HG03280 (cell line): ENCODE data around the gene TBC1D1.
A peak's percentile ranks its signal among the peaks of the same experiment; 100 is the strongest.

Source experiments
- ATAC-seq: cut with Tn5 transposase; IDR thresholded peaks from one replicate; pipeline ENCODE4 v1.9.1; 2021; ENCODE audit warnings: mild to moderate bottlenecking, moderate library complexity; ENCODE audit not compliant: unreplicated experiment

The TBC1D1 gene

DNA sequence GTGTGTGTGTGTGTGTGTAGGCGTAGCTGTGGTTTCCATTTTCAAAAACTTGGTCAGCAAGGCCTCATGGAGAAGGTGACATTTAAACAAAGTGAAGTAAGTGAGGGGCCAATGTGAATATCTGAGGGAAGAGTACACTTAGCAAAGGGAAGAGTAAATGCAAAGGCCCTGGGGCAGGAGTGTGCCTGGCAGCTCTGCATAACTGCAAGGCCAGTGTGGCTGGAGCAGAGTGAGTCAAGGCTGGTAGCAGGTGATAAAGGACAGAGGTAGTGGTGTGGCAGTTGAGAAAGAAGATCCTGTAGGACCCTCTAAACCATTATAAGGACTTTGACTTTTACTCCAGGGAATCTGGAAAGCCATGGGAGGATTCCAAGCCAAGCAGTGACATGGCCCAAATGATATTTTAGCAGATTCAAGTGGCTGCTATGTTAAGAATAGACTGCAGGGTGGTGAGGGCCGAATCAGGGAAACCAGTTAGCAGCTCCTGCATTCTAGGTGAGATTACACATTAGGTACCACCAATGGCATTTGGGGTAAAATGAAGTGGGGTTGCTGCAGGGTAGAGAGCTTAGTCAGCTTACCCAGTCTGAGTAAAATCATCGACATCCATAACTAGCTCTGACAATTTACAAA lies 5.9 kb upstream of the TBC1D1 start:
- no peak for ATAC-seq

DNA sequence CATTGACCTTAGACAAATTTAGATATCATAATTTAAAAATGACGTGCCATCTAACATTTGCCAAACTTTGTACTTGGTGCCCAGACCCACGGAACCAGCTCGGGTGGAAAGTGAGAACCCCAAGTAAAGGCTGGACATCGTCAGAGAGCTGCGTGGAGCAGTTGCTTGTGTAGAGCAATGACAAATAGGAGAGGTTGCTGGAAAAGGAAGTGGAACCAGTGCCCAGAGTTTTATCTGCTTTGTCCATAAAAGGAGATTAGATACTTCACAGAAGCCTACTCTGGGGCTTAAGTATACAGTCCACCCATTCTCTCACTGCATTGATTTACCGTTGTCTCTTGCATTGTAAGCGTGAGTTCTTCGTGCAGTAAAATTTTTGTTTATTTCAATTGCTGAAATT lies 5.4 kb upstream of the TBC1D1 start:
- no peak for ATAC-seq

- no peak for ATAC-seq
Measured at GRCh38 chr4:37889849-37890800, 759 bp upstream of the TBC1D1 start.

DNA sequence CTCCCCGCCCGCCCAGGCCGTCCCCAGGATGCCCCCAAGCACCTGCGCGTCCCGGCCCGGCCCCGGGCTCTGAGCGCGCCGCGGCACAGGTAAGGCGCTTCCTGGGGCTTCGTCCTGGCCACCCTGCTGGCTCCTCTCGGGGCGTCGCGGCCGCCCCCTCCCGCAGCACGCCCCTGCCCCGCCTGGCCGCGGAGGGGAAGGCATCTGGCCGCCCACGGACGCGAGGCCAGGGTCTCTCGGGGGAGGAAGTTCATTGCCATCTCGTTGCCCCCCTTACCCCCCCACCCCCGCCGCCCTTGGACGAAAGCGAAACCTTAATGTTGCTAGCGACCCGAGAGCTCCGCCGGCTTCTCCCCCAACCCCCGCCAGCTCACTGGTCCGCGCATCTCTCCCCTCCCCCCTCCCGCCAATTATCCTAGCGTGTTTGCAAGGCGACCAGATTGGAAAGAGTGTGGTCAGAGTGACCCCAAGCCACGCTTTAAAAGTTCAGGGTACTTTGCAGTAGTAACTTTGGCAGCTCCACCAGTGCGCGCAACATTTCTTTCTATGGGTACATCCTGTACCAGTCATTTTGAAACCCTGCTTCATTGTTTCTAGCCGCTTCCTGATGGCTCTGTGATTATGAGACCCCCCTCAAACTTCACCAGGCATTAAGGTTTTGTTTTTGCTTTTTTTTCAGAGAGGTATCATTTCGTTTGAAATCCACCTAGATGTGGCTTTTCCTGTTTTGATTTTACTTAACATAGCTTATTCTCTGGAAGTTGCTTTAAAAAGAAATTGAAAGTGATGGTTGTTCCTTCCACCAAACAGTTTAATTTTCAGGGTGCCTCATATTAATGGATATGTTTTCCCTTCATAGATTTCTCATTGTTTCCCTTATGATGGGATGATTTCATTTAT lies 626 bp downstream of the TBC1D1 start:
- peak; percentile 50 for ATAC-seq

DNA sequence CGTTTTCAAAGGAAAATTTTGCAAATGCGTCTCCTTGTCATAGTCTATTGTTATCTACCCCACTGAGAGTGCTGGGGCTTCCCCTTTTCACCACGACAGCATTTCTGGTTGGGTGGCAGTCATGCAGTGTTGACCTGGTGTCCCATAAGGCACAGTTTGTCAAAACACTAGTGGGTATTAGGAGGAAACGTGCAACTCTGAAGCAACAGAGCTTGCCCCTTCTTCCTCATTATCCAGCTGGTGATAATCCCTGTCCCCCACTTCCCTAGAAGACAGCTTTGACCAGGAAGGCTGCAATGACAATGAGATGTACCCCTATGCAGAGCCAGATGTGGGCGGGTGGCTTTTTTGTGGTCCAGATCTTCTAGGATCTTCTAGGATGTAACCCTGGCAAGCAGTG lies 1.8 kb downstream of the TBC1D1 start:
- ATAC-seq, result peak; percentile 36

- no peak for ATAC-seq
Measured at GRCh38 chr4:37893164-37893563, 2.3 kb downstream of the TBC1D1 start.

DNA sequence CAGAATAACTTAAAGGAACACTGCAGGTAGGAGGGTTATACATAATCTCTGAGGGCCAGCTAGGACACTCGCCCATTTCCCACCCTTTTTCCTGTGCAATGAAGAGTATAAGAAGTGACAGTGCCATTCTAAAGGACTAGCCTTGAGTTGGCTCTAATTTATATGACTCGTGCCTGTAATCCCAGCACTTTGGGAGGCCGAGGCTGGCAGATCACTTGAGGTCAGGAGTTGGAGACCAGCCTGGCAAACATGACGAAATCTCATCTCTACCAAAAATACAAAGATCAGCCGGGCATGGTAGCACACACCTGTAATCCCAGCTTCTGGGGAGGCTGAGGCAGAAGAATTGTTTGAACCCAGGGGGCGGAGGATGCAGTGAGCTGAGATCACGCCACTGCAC lies 4.4 kb downstream of the TBC1D1 start:
- ATAC-seq, result no peak

DNA sequence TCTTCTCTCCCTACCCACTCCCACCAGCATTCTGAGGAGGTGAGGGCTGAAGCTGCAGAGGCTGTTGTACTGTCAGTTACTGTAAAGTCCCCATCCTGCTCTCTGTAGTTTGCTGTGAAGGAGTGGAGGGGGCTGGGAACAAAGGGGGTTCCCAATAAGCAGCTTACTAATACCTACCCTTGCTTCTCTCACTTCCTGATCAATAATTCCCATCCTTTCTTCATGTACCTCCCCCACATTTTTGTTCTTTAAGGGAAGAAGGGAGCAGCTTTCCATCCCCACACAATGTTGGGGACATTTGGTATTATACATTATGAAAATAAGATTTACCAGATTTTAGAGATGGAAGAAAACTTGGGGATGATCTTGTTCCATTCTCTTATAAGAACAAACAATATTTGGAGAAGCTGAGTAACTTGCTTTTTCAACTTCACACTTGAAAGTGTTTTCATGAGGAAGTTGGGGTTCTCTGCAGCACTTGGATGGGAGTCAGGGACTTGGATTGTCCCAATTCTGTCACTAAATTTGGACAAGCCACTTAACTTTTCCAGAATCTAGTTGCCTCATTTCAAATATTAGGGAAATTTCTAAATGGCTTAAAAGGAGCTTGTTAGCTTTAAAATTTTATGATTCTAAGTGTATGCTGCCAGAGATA lies 5.4 kb downstream of the TBC1D1 start:
- ATAC-seq, result no peak

GRCh38 chr4:37902212-37902611 lies 11.3 kb downstream of the TBC1D1 start:
- ATAC-seq, result no peak

DNA sequence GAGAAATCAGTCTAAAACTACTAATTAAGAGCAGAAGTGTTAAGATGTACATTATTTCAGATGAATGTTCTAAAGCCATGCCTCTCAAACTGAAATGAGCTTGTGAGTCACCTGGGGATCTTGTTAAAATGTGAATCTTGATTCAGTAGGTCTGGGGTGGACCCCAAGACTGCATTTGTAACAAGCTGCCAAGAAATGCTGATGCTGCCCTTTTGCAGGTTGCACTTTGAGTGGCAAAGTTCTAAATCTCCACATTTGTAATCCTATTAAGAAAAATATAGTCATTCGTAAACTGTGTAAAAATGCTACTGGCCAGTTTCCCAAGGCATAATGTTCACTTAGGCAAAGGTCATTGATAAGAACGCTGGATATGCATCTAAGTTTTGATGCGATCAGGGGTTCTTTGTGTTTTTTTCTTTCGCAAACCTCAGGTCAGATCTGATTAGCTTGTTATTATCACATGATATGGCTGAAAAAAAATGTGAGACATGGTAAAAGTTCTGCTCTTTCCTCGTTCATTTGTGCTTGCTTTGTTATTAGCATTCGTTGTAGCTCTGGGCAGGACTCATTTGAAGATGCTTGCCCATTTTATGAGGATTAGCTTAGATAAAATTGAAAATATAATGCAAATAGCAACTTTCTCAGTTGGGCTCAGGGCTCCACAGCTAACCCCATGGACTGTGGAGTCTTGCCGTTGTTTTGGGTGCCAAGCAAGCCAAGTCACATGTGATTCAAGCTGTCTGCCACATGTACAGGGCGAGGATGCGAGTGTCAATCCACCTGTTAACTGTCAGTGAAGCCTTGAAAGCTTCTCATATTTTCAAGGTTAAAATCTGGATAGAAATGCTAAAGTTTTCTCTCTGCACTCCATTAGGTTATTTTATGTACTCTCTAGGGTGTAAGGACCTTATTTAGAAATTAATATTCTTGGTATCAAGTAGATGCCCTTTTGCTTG lies 12.1 kb downstream of the TBC1D1 start:
- no peak for ATAC-seq

DNA sequence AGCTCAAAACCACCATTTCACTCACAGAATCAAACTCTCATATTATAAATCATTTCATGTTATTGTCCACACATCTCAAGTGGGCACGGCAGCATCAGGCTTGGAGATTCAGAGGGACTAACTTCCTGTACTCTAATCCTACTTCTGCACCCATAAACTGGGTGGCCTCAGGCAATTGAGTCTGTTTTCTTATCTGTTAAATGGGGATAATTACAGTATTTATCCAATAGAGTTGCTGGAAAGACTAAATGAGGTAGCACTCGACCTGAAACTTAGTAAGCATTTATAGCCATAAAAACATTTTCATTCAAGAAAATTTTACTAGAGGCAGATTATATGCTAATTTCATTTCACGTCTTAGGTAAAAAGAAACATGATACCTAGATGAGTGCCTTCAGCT lies 13.0 kb downstream of the TBC1D1 start:
- no peak for ATAC-seq

DNA sequence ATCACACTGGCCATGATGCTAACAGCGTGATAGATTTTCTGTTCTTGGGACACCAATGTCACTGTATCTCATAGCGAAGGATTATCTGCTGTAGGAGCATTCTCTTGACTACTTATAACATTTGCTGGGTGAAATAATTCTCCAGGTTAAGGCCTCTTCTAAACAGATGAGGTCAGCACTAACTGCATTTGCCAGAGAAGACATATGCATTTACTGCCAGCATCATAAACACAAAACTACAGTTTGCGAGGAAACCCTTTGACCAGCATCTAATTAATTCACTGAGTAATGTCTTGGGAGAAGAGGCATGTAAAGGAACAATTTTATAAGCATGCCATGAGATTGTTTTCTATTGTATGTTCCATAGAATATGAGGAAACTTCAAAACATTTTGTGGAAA lies 13.9 kb downstream of the TBC1D1 start:
- no peak for ATAC-seq

DNA sequence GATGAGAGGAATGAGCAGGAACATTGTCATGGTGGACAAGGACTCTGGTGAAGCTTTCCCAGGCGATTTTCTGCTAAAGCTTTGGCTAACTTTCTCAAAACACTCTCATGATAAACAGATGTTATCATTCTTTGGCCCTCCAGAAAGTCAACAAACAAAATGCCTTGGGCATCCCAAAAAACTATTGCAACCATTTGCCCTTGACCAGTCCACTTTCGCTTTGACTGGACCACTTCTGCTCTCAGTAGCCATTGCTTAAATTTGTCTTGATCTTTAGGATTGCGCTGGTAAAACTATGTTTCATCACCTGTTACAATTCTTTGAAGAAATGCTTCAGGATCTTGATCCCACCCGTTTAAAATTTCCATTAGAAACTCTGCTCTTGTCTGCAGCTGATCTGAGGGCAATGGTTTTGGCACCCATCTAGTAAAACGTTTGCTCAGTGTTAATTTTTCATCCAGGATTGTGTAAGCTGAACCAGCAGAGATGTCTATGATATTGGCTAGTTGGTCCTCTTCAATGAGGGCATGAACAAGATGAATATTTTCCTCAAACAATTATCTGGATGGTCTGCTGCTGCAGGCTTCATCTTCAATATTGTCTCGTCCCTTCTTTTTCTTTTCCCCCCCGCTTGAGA lies 14.8 kb downstream of the TBC1D1 start:
- no peak for ATAC-seq

DNA sequence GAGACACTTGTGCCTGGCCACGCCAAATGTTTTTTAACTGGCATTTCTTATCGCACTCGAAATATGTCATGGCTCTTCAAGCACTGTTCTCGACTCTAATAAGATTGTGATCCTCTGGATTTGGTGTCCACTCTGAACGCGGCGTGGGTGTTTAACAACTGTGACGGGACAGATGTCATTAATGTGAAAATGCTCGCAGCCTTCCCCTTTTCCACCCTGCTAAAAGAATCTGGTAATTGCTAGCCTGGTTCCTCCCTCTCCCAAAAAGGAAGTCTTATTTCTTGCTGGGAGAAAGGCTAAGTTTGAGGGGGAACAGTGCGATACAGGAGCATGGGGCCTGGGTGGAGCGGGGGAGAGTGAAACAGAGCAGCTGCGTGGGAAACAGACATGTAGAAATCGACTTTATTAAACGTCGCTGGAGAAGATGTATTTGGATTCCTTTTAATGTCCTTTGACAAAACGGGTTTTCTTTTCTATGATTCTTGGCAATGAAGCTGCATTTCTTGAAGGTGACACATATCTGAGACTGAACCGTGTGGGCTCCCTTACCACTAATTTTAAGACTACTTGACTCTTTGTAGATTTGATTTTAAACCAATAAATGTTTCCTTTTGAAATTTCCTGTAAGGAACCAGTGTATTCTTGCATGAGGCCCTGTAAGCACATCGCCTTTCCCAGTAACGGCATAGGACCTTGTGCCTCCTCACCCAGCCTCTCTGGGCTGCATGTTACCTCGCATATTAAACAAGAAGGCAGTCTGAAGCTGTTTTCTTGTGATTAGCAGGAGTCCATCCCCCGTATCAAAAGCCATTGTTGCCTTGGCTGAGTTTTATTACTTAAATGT lies 17.8 kb downstream of the TBC1D1 start:
- no peak for ATAC-seq

GRCh38 chr4:37909332-37910090 lies 18.6 kb downstream of the TBC1D1 start:
- no peak for ATAC-seq

DNA sequence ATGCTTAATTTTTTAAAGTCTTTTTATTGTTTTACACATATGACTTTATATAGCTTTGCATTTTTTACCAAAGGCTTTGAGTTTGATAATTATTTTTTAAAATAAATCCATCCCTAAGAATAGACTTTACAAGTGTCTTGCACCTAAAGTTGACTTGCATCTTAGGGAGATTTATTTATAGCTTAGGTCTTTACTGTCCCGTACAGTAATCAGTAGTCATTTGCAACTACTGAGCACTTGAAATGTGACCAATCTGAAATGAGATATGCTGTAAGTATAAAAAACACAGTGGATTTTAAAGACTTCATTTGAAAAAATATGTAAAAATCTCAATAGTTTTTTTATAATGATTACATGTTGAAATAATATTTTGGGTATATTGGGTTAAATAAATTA lies 19.2 kb downstream of the TBC1D1 start:
- ATAC-seq, result no peak

- ATAC-seq, result no peak
Measured at GRCh38 chr4:37914539-37914938, 23.7 kb downstream of the TBC1D1 start.

DNA sequence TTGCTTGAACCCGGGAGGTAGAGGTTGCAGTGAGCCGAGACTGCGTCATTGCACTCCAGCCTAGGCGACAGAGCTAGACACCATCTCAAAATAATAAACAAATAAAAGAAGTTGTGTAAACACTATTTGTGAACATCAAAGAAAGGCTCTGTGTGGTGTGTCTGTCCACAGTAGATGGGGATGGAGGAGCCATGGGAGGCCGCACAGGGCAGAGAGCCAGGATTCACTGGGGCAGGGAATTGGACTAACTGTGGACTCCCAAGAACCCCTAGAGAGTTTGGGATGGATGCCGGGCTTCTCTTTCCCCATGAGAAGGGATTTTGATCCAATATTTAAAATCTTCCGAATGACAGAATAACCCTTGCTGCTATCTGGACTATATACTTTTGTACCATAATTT lies 26.5 kb downstream of the TBC1D1 start:
- no peak for ATAC-seq
